Left renal cortex interstitium (tissue), 4 donors: ENCODE measurements around the gene BSCL2. TPM values are rescaled to one million over a fixed set of nuclear protein-coding genes. Genes with fewer than 3 reads are reported as not detected.
"Not testable (repeated sequence)": the region's sequence is repeated elsewhere in the genome, so short reads cannot be mapped to it uniquely, and the experiment has no call there.

ENCODE experiments used
- DNase-seq, 4 donors: peaks; one replicate each; pipeline ENCODE4 v3.0.0-alpha.2; 2013; ENCODE audit warnings: low read depth in 4 of 4, low spot score in 2 of 4, missing footprints in 1 of 4
- polyA plus RNA-seq, 4 donors: library from polyadenylated mRNA; unstranded; fragments of 120-200 nt; gene quantifications; one replicate each; pipeline ENCODE4 v1.2.1, GENCODE V29; 2013; ENCODE audit not compliant: insufficient read length in 4 of 4

Gene BSCL2
- polyA plus RNA-seq, 4 donors = 64.2 to 81.1 (median 72.0) TPM

- no peak for DNase-seq
Measured at GRCh38 chr11:62719302-62719978, 12.2 kb upstream of the BSCL2 start.

- DNase-seq = no peak
Measured at GRCh38 chr11:62716816-62717215, 9.6 kb upstream of the BSCL2 start.

GRCh38 chr11:62716206-62716605 lies 9.0 kb upstream of the BSCL2 start:
- DNase-seq = no peak

GRCh38 chr11:62715150-62716130 lies 8.2 kb upstream of the BSCL2 start:
- no peak for DNase-seq

- no peak for DNase-seq
Measured at GRCh38 chr11:62713343-62713742, 6.1 kb upstream of the BSCL2 start.

GRCh38 chr11:62712861-62713260 lies 5.6 kb upstream of the BSCL2 start:
- no peak for DNase-seq

GRCh38 chr11:62712276-62712812 lies 5.1 kb upstream of the BSCL2 start:
- DNase-seq = no peak

GRCh38 chr11:62710001-62710345 lies 2.7 kb upstream of the BSCL2 start:
- DNase-seq = no peak

- peak; percentile 90 to 98 (median 94) for DNase-seq
Measured at GRCh38 chr11:62709247-62710000, 2.2 kb upstream of the BSCL2 start.

- no peak for DNase-seq
Measured at GRCh38 chr11:62708793-62709192, 1.6 kb upstream of the BSCL2 start.

- no peak for DNase-seq
Measured at GRCh38 chr11:62708392-62708791, 1.2 kb upstream of the BSCL2 start.

- DNase-seq = no peak
Measured at GRCh38 chr11:62706850-62707247, 375 bp downstream of the BSCL2 start.

- DNase-seq = peak in 2 of 4 donors; percentile 85 to 86
Measured at GRCh38 chr11:62705880-62706849, 1.1 kb downstream of the BSCL2 start.

GRCh38 chr11:62705413-62705812 lies 1.8 kb downstream of the BSCL2 start:
- DNase-seq = no peak

- DNase-seq = not testable (repeated sequence)
Measured at GRCh38 chr11:62703921-62704320, 3.3 kb downstream of the BSCL2 start.

- DNase-seq = no peak
Measured at GRCh38 chr11:62702246-62702645, 5.0 kb downstream of the BSCL2 start.

GRCh38 chr11:62694455-62695167 lies 12.6 kb downstream of the BSCL2 start:
- DNase-seq = no peak

- not testable (repeated sequence) for DNase-seq
Measured at GRCh38 chr11:62693624-62694023, 13.6 kb downstream of the BSCL2 start.
